GM19025 (cell line): ENCODE results near the gene MAL.

Experiments used
- ATAC-seq: cut with Tn5 transposase; IDR thresholded peaks from one replicate; pipeline ENCODE4 v1.9.1; 2021; ENCODE audit warnings: mild to moderate bottlenecking, low read depth, moderate library complexity; ENCODE audit not compliant: unreplicated experiment

The MAL gene

GRCh38 chr2:95025406-95026319, at the start of gene MAL:
TSS of gene MAL (plus strand) at chr2:95025708. CDS start at chr2:95025793, 85 bp downstream.
- peak; percentile 39 for ATAC-seq

DNA sequence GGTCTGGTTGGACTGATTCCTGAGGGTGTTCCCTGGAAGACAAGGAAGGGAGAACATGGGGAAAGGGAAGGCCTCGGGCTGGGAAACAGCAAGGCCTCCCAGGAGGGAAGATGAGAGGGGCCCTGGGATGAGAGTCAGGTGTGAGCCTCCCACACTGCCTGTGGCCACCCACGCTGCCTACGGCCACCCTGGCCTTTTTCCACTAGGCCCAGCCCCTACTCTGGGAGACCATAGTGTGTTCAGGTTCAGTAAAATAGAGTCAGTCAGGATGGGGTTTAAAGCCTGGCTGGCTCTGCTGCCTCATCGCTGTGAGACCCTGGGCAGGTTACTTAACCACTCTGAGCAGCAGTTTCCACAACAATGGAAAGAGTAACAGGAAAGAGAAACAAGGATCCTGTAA, 47.7 kb upstream of the MAL start:
- ATAC-seq = no peak

- no peak for ATAC-seq
Observed at GRCh38 chr2:94978917-94979316, 46.6 kb upstream of the MAL start.

GRCh38 chr2:94979406-94980375, 45.8 kb upstream of the MAL start:
- no peak for ATAC-seq

GRCh38 chr2:94980406-94980805, 45.1 kb upstream of the MAL start:
- ATAC-seq = no peak

- ATAC-seq = no peak
Observed at GRCh38 chr2:94982156-94982555, 43.4 kb upstream of the MAL start.

GRCh38 chr2:94982675-94983074, 42.8 kb upstream of the MAL start:
- no peak for ATAC-seq

DNA sequence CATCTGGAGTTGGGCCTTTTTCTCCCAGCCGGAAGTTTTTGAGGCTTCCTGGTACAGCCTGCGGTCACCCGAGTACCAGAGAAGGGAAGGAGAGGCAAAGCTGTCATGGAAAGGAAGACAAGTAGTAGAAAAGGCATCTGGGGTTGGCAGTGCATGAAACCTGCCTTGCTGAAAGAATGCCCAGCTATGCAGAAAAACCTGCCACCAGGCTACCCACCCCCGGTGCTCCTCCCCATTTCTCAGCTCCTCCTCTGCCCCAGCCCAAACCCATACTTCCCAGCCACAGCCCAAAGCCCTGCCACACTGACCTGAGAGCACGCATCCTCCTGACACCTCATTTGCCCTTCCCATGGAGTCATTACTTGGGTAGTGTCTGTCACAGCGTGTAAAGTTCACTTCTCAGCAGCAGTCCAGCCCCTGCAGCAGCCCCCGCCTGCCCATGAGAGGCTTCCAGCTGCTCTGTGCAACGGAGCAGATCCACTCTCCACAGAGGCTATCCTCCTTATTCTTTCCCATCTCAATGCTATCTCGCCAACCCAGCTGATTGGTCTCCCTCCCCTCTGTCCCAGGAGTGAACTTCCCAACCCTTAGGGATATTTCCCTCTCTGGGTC, 40.4 kb upstream of the MAL start:
- no peak for ATAC-seq

GRCh38 chr2:94985636-94986035, 39.9 kb upstream of the MAL start:
- no peak for ATAC-seq

GRCh38 chr2:94986392-94986963, 39.0 kb upstream of the MAL start:
- ATAC-seq = peak; percentile 52

DNA sequence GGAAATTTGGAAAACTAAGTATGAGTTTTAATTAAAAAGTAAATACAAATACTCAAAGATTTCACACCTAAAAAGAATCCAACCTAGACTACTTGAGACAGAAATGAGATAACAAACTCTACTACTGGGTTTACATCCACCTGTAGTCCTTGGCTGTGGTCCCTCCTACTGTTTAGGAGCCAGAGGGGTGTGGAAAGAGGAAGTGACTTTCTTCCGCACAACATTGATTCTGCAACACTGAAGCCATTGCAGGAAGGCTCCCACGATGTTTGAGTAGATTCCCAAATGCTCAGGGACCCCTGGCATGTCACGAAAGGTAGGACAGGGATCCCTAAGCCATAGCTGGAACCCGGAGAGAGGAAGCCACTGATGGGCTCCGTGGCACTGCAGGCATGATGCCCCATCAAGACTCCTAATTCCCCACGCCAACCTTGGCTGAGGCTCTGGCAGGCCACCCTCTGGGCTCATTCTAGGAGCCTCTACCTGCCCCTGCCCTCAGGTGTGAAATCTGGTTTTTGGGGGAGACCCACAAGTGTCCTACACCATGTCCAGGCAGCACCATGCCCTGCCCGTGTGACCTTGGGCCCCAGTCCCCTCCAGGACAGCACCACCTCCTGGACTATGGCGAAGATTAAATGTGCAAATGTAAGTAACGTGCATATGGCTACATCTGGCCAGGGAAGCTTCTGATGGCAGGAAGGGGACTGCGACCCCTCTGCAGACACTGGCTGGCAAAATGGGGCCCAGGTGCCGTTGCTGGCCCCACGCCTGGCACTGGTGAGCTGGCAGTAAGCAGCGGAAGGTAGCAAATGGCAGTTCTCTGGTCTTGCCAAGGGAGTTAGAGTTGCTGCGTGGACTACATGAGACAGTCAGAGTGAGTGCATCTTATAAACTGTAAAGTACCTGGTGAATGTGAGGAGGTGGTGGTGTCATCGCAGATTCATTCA, 38.2 kb upstream of the MAL start:
- no peak for ATAC-seq

DNA sequence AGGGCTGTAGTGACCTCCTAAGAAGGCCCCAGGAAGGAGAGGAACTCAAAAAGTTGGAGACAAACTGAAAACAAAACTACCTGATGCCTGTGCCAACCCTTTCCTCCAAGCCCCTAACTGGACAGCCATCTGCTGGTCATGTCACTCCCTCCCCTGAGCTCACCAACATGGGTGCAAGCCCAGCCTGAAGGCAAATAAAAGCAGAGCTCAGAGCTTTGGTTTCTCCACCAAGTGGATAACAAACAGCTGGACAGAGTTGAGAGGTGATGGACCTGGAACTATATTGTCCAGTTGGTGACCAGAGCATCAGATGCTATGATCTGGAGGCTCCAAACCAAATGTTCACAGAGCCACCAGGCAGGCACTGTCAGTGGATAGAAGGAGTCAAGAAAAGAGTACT, 34.6 kb upstream of the MAL start:
- no peak for ATAC-seq

DNA sequence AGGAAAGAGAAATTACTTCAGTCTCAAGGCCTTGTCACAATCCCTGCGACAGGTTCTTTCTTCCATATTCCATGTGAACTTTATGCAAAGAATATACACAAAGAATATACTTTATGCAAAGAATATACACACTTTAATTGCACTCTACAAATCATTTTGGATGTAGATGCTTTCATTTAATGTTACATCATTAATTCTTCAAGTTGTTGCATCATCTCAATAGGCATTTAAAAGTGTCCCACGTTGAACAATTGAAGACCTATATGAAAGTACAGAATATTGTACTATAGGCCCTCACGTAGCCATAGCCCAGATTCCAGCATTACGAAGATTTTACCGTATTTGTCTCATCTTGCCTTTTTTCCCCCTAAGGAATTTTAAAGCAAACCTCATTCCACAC, 33.1 kb upstream of the MAL start:
- no peak for ATAC-seq

GRCh38 chr2:94993176-94994062, 32.1 kb upstream of the MAL start:
- ATAC-seq = no peak

GRCh38 chr2:94994063-94994913, 31.2 kb upstream of the MAL start:
- ATAC-seq = no peak

DNA sequence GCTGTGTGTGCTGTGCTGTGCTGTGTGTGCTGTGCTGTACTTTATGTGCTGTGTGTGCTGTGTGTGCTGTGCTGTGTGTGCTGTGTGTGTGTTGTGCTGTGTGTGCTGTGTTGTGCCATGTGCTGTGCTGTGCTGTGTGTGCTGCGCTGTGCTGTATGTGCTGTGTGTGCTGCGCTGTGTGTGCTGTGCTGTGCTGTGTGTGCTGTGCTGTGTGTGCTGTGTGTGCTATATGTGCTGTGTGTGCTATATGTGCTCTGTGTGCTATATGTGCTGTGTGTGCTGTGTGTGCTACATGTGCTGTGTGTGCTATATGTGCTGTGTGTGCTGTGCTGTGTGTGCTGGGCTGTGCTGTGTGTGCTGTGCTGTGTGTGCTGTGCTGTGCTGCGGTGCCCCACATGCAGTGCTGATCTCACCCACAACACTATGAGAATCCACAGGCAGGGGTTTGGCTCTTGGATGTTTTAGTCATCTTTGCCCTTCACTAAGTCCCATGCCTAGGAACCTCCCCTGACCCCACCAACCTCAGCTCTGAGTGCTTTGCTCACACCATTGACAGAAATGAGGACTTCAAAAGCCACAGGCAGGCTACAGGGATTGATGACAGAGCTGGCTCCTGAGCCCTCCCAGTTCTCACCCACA, 30.5 kb upstream of the MAL start:
- ATAC-seq = no peak
